GM19328 (cell line): ENCODE data around the gene DRD3.
A peak's percentile ranks its signal among the peaks of the same experiment; 100 is the strongest.

Experiments used
- ATAC-seq: cut with Tn5 transposase; IDR thresholded peaks from one replicate; pipeline ENCODE4 v1.9.1; 2021; ENCODE audit warnings: mild to moderate bottlenecking, moderate library complexity; ENCODE audit not compliant: unreplicated experiment

The DRD3 gene

DNA sequence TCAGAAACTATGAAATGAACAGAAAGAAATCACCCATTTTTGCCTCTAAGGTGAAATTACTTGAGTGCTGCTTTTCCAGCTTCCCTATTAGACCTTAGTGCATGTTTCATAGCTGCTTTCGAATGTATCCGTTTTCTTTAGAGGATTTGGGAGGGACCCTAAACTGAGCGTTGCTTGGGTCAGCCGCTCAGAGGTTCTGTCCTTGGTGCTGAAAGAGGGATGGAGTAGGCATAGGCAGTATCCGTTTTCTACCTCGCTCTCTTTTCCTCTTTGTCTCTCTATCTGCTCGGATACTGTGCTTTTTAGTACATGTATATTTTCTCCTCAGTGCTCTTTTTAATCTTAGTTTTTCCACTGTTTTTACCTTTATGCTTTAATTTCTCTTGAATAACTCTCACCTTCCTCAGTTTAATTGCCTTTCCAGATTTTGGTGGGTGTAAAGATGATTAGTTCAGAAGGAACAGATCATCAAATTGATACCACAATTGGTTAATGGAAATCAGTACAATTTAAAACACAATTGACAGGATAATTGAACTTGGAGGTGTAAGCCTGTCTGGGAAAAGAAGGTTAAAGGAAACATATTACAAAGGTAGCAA, at the start of gene DRD3:
Gene DRD3, minus strand, starts transcription at position 283 of the 599 bp plus-strand sequence. CDS start 7,060 bp downstream, outside the sequence.
- no peak for ATAC-seq

DNA sequence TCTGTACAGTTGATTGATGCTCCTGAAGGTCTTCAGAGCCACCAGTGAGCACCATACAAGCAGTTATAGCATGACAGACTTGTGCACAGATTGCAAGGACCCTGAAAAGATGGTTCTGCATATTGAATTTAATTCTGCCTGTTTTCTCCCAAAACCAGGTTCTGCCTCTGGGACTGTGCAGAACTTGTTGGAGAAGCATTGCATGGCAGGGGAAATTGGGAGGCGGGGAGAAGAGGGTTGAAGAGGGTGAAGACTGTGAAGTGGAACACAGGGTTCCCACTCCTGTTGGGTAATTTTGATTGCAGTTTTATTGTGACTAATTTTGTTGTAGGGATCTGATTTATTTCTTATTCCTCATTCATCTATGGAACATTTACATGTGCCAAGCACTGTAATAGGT, 48.2 kb upstream of the DRD3 start:
- no peak for ATAC-seq

DNA sequence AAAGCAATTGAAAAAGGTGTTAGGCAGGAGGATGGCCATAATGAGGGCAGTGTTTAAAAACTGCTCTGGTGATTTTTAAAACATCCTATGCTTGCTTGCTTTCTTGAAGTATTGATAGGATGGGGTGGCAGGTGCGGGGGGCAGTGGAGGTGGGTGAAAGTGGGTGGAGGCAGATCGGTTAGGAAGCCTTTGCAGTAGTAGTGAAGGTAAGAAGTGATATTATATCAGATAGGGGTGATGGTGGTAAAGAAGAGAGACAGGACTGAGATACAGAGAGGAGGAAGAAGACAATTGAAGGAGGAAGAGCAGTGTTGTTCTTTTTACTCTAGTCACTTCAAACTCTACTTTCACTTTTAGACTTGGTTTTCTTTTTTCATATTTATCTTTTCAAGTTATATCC, 47.5 kb upstream of the DRD3 start:
- no peak for ATAC-seq

DNA sequence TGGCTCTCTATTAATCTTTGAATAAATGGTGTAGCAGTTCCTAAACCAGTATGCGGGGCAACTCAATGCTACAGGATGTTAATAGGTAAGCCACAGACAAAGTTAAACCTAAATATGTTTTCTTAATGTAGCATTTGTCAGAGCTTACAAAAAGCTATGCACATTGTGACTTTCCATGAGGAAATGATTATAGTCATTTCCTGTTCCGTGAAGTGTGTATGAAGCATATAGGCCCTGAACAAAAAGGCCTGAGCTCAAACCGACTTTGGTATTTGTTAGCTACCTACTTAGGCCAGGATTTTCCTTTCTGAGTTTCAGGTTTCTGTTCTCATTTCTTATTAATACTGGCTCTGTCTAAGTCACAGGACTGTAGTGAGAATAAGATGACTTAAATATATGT, 44.3 kb upstream of the DRD3 start:
- peak; percentile 74 for ATAC-seq

DNA sequence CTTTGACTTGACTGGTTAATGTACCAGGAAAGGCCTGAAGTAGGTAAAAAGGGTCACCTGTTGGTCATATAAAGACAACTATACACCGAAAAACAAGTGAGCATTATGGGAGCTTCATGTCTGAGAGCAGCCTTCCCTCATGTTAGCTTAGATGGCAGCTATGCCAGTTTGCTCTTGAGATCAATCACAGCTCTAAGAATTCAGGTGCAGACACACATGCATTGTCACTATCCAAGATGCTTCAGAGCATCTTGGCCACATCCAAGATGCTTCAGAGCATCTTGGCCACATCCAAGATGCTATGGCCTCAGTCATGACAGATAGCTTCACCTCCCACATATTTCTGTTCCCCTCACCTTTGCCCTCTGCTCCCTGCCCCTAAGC, 43.0 kb upstream of the DRD3 start:
- no peak for ATAC-seq

DNA sequence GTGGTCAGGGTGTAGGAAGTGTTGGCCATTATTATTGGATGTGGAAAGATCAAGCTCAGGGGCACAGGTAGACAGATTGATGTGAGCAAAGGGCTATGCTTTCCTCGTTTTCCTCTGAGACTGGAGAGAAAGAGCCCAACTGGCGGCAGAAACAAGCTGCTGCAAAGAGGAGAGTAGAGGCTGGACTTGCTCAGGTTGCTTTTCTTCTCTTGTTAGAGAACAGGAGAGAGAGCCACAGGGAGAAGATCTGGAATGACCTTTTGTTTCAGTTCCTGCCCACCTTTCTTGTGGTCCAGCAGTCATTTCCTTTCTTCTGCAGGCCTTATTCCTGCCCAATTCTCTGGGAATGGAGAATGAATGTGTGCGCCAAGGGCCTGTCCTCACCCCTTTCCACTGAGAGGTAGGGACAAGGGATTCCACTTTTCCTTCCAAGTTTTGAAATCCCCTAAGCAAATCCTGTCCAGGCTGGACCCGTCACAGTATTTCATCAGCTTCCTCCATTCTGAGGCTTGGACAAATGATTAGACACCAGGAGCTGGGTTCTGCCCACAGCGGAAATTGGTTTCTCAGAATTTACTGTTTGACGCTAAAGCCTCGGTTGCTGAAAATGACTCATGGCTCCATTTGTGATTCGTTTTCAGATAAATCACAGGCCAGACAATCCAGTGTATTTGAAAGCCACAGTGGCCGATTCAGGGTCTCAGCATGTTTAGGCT, 42.5 kb upstream of the DRD3 start:
- ATAC-seq: no peak

DNA sequence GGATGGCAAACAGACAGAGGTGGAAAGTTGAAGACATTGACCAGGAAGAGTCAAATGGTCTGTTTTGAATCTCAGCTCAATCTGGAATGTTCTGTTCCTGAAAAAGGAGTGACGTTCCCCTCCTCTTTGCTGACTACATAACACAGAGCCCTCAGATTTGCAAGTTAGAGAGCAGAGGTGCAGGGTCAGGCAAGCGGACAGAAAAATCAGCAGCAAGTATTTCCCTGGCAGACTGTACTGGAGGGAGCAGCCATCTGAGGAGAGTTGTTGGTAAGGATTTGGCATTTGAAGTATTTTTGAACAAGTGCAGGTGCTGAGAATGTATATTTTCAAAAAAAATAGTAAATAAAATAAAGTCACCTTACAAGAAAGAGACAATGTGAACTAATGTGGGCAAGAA, 40.9 kb upstream of the DRD3 start:
- no peak for ATAC-seq

DNA sequence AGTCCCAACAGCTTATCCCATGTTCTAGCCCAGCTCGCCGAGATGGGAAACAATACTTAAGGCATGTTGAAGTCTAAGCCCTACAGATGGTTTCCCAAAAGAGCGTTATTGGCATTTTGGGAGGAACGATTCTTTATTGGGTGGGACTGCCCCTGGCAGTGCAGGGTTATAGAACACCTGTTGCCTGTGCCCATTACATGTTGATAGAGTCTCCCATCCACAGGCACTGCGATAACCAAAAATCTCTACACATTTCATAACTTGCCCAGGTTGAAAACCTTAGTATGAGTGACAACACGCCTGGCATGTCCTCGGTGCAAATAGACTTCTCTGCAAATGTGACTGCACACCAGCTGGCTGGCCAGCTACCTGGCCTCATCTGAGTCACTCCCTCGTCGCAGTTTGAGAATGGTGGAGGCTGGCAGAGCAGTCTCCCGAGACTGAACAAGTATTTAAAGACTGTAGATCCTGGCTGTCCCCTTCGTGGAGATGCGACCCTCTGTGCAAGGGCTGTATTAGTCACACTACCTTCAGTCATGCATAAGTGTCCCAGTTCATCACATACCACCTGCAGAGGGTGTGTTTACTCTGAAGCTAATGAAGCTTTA, 39.8 kb upstream of the DRD3 start:
- no peak for ATAC-seq

DNA sequence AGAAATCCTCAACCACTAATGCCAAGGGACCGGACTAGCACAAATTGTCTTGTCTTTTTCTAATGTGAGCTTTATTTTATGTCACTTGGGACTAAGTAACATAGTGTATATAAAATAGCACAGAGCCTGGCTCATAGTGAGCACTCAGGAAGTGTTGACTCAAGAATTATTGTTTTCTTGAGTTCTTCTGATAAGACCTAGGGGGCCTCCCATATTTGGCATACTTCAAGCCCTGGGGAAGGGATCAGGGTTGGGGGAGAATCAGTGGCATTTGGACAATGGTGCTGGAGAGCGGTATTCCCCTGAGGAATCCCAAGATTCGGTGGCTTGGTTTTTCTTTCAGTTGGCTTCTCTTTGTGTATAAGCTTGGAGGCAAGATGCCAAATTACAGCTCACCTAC, 39.2 kb upstream of the DRD3 start:
- ATAC-seq: no peak

DNA sequence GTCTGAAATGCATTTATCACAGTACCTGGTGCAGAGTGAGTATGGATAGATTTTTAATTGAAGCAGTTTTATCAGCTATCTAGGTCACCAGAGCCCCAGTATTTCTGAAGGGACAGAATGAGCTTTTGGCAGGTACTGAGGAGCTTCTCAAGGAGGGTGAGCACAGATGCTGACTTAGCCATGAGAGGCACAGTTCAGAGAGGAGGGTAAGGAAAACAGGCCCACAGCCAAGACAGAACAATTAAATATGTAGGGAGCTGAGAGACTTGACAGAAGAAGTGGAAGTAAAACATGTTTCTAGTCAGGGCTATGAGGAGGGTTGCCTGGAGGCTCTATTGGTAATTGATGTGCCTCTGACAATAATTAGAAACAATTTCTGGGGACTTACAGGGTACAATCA, 38.4 kb upstream of the DRD3 start:
- no peak for ATAC-seq

DNA sequence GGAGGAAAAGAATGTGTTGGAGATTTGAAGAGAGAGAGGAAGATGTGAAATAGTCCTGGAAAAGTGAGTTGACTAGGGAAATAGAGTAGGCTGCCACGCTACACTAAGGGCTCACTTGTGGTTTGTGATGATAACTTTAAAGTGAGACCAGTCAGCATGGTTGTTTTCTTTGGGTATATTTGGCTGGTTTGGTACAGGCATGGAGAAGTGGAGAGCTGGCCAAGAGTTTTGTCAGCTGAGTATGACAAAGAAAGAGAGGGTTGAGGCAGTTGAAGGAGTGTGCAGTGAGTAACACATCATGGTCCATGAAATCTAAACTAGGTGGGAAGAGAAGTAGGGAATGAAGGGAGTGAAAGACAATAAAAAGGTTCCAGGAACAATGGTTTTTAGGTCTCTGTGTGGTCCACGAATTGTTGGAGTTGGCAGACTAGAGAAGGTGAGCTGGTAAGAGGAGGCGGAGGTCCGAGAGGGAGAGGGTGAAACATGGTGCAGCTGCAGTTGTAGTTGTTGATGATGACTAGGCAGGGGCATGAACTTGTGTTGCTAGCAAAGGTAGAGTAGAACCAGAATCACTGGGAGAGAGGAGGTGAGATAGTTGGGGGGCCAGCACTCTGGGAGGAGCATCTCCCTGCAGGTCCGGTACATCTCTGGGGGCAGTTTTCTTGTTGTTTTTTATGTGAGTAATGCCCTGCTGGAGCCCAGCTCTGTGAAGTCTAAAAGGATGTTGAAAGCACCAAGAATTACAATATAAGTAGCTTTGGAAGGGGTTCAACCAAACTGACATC, 37.5 kb upstream of the DRD3 start:
- no peak for ATAC-seq

DNA sequence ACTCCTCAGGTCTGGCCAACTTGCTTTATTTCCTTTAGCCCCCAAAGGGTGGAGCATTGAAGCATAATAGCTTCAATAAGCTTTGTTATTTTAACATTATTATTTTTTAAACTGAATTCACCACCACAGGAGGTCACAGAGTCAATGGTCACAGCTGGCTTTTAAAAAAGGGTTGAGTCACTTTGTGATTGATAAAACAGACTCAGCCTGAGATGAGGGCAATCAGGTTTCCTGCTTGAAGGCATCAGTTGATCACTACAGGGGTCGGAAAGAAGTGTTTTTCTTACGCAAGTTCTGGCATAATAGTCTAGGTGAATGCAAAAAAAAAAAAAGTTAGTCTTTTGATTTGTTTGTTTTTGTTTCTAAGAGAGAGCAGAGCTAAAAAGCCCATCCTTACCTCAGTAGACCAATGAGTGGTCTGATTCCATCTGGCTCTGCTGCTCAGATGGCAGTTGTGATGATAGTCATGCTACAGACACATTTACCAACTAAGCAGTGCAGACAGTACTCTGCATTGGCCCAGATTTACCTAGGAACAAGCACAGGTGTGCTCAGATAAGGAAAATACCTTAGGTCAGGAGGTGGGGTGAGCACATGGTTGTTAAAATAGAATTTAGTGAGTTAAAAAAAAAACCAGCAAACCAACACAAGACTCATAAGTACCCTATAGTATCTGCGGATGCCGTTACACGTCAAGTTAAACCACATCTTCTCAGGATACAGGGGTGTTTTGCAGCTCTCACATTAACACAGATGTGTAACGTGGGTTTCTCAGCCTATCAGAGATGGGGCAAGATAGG, 35.9 kb upstream of the DRD3 start:
- ATAC-seq: no peak

DNA sequence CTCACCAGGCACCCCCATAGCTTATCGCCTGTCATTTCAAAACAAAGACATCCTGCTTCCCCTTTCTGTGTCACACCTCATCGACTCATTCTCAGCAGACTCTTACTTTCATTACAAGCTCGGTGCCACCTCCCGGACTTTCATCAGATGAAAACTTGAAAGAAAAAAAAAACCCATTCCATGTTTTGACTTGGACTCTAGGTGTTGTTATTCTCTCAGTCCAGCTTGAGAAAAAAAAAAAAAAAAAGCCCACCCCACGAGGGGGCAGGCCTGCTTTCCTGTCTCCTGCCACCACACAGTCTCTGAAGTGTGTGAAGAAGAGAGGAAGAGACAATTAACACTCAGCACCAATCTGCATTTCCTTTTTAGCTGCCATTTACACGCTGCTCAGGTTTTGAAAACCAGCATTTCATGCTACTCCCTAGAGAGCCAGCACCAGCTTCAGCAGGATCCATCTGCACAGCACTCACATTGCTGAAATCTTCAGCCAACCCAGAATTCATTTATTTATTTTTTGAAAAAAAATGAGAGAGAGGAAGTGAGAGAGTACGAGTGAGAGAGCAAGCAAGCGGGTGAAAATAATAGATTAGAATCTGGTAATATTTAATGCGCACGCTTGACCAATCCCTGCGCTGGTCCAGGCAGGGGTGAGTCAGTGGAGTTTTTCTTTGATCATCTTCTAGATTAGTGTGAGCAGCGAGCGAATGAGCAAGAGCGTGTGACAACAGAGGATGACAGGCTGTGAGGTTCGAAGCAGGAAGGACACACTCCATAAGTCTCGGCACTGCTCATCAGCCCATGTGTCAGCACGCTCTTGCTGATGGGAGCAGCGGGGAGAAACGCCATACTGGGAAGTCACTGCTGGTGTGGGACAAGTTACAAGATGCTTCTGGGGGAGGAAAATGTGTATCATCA, 35.0 kb upstream of the DRD3 start:
- ATAC-seq: peak; percentile 87

DNA sequence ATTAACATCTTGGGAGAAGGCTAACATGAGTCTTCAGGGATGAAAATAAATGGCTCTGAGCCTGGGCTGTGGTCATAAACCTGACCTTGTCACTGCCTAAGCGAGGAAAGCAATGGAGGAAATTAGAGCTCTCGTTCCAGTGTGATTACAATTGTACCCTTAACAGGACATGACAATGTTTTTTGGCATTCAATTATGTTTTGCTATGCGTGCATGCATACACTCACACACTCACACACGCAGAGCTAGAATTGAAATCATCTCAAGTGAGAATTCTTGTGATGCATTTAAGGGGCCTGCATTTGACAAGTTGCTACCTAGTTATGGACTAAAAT, 34.4 kb upstream of the DRD3 start:
- ATAC-seq: peak; percentile 17

DNA sequence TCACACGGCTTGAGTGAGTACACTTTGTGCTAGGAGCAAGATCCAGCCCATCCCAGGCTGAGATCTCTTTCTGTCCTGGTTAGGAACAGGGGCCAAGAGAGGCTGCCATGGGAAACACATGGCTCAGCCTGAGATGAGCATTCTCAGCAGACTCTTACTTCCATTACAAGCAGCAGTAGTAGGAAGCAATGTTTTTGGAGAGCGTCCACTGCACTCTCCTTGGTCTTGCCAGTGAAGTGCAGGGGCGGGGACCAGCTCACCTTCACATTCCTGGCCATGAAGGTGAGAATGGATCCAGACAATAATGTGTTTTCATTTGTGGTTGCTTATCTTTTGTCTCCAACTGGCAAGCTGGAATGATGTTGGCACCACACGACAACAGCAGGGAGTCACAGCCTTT, 33.8 kb upstream of the DRD3 start:
- no peak for ATAC-seq

DNA sequence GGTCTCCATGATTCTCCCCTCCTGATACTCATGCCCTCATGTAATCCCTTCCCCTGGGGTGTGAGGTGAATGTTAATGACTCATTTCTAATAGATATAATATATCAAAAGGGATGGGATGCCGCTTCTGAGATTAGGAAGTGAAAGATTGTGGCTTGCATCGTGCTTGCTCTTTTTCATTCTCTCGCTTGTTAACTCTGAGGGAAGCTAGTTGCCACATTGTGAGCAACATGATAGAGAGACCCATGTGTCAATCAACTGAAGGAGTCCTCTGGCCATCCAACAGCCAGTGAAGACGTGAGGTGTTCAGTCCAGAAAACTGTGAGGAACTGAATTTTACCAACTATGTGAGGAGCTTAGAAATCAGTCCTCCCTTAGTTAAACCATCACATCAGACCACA, 28.9 kb upstream of the DRD3 start:
- ATAC-seq: peak; percentile 73

DNA sequence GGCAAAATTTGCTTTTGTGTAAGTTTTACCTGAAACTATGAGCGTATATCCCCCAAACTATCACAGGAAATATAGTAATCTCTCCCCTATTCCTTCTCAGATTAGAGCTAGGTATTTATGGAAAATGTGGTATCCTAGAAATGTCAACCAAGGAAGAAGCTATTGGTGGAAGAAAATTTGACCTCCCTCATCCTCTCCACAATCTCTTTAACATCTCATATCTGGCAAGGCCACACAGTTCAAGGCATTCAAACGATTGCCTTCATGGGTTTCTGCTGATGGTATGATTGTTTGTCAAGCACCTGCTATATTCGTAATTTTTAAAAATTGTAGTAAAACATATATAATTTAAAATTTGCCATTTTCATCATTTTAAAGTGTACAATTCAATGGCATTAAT, 27.5 kb upstream of the DRD3 start:
- no peak for ATAC-seq

DNA sequence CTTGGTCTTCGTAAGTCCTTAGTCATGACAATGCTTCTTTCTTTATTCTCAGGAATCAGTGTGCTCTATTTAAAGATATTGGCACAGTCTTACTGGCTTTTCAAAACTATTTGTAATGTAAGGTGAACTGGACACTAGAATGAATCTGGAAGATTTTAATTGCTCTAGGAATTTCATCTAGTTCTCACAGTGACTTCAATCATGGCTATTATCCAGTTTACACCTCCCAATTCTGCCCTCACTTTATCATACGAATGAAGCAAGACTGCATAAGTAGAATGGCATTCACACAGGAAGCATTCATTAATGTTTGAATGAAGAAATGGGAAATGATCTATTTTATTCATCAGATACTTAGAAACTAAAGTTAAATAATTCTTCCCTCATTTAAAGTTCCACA, 26.7 kb upstream of the DRD3 start:
- ATAC-seq: no peak

DNA sequence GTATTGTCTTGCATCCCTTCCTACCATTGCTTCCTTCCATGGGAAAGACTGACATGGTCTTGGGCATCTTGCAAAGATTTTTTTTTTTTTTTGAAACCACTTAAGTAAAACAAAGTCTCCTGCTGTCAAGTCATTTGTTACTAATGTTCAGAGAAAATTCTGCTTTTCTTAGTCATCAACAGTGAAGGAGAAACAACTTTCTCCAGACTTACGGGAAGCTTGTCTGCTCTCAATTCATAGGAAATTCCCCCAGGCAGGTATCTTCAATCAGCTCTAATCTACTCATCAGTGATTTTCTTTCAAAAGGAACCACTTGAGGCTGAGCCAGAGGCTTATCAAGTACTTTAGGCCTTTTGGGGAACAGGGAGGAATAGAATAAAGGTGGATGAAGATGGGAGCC, 15.9 kb upstream of the DRD3 start:
- no peak for ATAC-seq

DNA sequence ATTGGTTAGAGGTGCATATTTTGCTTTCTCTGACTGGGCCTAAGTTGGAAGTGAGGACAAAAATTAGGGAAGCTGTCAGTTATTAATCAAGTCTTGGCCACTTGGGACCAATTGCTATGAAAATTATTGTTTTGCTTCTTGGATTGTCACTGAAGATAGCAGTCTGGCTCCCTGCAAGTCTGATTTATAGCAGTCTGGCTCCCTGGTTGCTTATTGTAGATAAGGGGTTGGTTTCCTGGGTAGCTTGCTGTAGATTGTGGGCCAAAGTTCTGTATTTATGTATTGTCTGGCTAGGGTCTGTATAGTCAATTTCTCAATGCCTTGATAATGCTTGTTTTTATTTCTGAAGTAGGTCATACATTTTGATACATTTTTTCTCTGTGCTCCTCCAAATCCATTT, 13.3 kb upstream of the DRD3 start:
- no peak for ATAC-seq
